A549 (cell line): ENCODE data around the gene NOTCH3. TPM values are rescaled to one million over a fixed set of nuclear protein-coding genes. Genes with fewer than 3 reads are reported as not detected.

Experiments
- ATAC-seq, 2 experiments: fragments of 200-7000 bp in 1 of 2; fragments of >200 bp in 1 of 2; cut with Nextera tagmentation in 1 of 2; cut with Tn5 transposase in 1 of 2; 3 replicates each; pipeline versions ENCODE4 v1.8.0 to v1.9.1; 2018 to 2020; ENCODE audit warnings: mild to moderate bottlenecking in 1 of 2, moderate library complexity in 1 of 2
- CTCF ChIA-PET: fragments of 300-600 bp; sonication (Branson Sonifier 250); formaldehyde crosslinking; extraction: SDS; loops from one replicate; lab custom pipeline; 2021; ENCODE audit warnings: antibody characterized with exemption, inconsistent platforms; lab: Yijun Ruan, JAX
- POLR2A ChIA-PET: fragments of 350-600 bp; formaldehyde crosslinking; extraction: SDS; loops from one replicate; lab custom pipeline; 2021; ENCODE audit warnings: antibody characterized with exemption, inconsistent platforms; lab: Yijun Ruan, JAX
- DNase-seq, 2 experiments: peaks; one replicate each; pipeline versions ENCODE4 v3.0.0 to v3.0.0-alpha.2; 2011 to 2016; ENCODE audit warnings: low read depth in 1 of 2, low spot score in 1 of 2
- FAIRE-seq: peaks from 2 replicates; lab custom pipeline; 2011; peaks lifted over from hg19 to GRCh38; lab: Jason Lieb, UNC
- H3K27ac ChIP-seq, 2 experiments: fragments of >200 bp; sonication (Bioruptor Twin); formaldehyde crosslinking; 3 replicates each; pipeline ENCODE4 v1.5.1; 2016 to 2017
- H3K4me1 ChIP-seq: fragments of >200 bp; sonication (Bioruptor Twin); formaldehyde crosslinking; 3 replicates; pipeline ENCODE4 v1.6.1; 2016
- H3K4me2 ChIP-seq: fragments of >200 bp; sonication (Bioruptor Twin); formaldehyde crosslinking; 3 replicates; pipeline ENCODE4 v1.6.1; 2016
- H3K4me3 ChIP-seq: fragments of >200 bp; sonication (Bioruptor Twin); formaldehyde crosslinking; 3 replicates; pipeline ENCODE4 v1.5.1; 2016
- H3K9me3 ChIP-seq: fragments of >200 bp; sonication (Bioruptor Twin); formaldehyde crosslinking; 3 replicates; pipeline ENCODE4 v1.6.1; 2016
- CBX2 ChIP-seq: fragments of 200-600 bp; sonication (generic); IDR thresholded peaks from 2 replicates; pipeline ENCODE4 v1.6.1; 2016; ENCODE audit warnings: low read depth, mild to moderate bottlenecking, borderline replicate concordance
- CHD2 ChIP-seq: fragments of 150-350 bp; IDR thresholded peaks from 2 replicates; pipeline ENCODE4 v1.6.1; 2014; ENCODE audit warnings: low read length; ENCODE audit not compliant: partially characterized antibody
- EHF ChIP-seq: fragments of 250-450 bp; sonication (Bioruptor Pico); IDR thresholded peaks from 2 replicates; pipeline ENCODE4 v1.5.0; 2020; ENCODE audit warnings: mild to moderate bottlenecking
- EP300 ChIP-seq, 2 experiments: fragments of >200 bp; sonication (Bioruptor Twin); formaldehyde crosslinking; IDR thresholded peaks; 2 replicates in 1 of 2; 3 replicates in 1 of 2; pipeline ENCODE4 v1.6.1; 2016 to 2017
- FOSB ChIP-seq: fragments of 250-450 bp; sonication (Bioruptor Pico); IDR thresholded peaks from 2 replicates; pipeline ENCODE4 v1.5.0; 2020; ENCODE audit warnings: mild to moderate bottlenecking, moderate library complexity
- FOSL2 ChIP-seq, 2 experiments: fragments of 450-650 bp in 1 of 2; fragments of >200 bp in 1 of 2; sonication (Bioruptor Twin) in 1 of 2; formaldehyde crosslinking; IDR thresholded peaks; 2 replicates each; pipeline versions ENCODE4 v1.5.0 to v1.6.1; 2016 to 2020; ENCODE audit warnings: mild to moderate bottlenecking in 1 of 2, moderate library complexity in 1 of 2
- HOXA7 ChIP-seq: fragments of 250-450 bp; sonication (Bioruptor Pico); IDR thresholded peaks from 2 replicates; pipeline ENCODE4 v1.5.0; 2020; ENCODE audit warnings: mild to moderate bottlenecking, moderate library complexity
- JUN ChIP-seq, 2 experiments: fragments of >200 bp; sonication (Bioruptor Twin); formaldehyde crosslinking; IDR thresholded peaks; 2 replicates in 1 of 2; 3 replicates in 1 of 2; pipeline ENCODE4 v1.6.1; 2016 to 2017
- JUNB ChIP-seq: fragments of >200 bp; sonication (Bioruptor Twin); formaldehyde crosslinking; IDR thresholded peaks from 2 replicates; pipeline ENCODE4 v1.6.1; 2016
- MAFK ChIP-seq: fragments of 450-650 bp; IDR thresholded peaks from 2 replicates; pipeline ENCODE4 v1.6.1; 2014; ENCODE audit not compliant: partially characterized antibody
- MAZ ChIP-seq: fragments of 150-350 bp; IDR thresholded peaks from 2 replicates; pipeline ENCODE4 v1.6.1; 2014; ENCODE audit warnings: antibody characterized with exemption, low read depth, low read length, borderline replicate concordance
- MYC ChIP-seq: IDR thresholded peaks from 2 replicates; pipeline ENCODE4 v1.6.1; 2012; ENCODE audit warnings: mild to moderate bottlenecking, inconsistent platforms, low read length, improper control_type of control experiment, borderline replicate concordance
- NPAS2 ChIP-seq: fragments of 250-450 bp; sonication (Bioruptor Pico); IDR thresholded peaks from 2 replicates; pipeline ENCODE4 v1.8.0; 2022; ENCODE audit warnings: mild to moderate bottlenecking, moderate library complexity, borderline replicate concordance
- PHF8 ChIP-seq: fragments of 200-600 bp; sonication (generic); IDR thresholded peaks from 2 replicates; pipeline ENCODE4 v1.6.1; 2016; ENCODE audit warnings: low read depth, mild to moderate bottlenecking, antibody characterized with exemption, moderate library complexity, borderline replicate concordance
- POLR2A ChIP-seq: IDR thresholded peaks from 2 replicates; pipeline ENCODE4 v1.6.1; 2012; ENCODE audit warnings: mild to moderate bottlenecking, low read length
- POLR2AphosphoS2 ChIP-seq: conservative IDR thresholded peaks from 2 replicates; pipeline ENCODE4 v1.6.1; 2012; ENCODE audit warnings: low read length, improper control_type of control experiment, inconsistent platforms
- RARB ChIP-seq: fragments of 250-450 bp; sonication (Bioruptor Pico); IDR thresholded peaks from 2 replicates; pipeline ENCODE4 v1.8.0; 2021; ENCODE audit warnings: mild to moderate bottlenecking, moderate library complexity
- RCOR1 ChIP-seq: fragments of 150-350 bp; IDR thresholded peaks from 2 replicates; pipeline ENCODE4 v1.6.1; 2014; ENCODE audit warnings: antibody characterized with exemption, low read length, low read depth
- RNF2 ChIP-seq: fragments of 200-600 bp; sonication (generic); IDR thresholded peaks from 2 replicates; pipeline ENCODE4 v1.6.1; 2016; ENCODE audit warnings: low read depth, mild to moderate bottlenecking, antibody characterized with exemption, moderate library complexity, borderline replicate concordance
- SREBF2 ChIP-seq: fragments of 450-650 bp; IDR thresholded peaks from 2 replicates; pipeline ENCODE4 v1.6.1; 2014; ENCODE audit warnings: mild to moderate bottlenecking, moderate library complexity
- TFCP2L1 ChIP-seq: fragments of 250-450 bp; sonication (Bioruptor Pico); IDR thresholded peaks from 2 replicates; pipeline ENCODE4 v1.5.0; 2021; ENCODE audit warnings: mild to moderate bottlenecking
- WGBS: methylation state at CpG from one replicate; pipeline ENCODE4 v1.1.6; 2017; ENCODE audit errors: missing lambda C conversion rate; 5-methylcytosine and 5-hydroxymethylcytosine counted together
- polyA plus RNA-seq, 4 experiments: library from polyadenylated mRNA; depleted of rRNA in 3 of 4; stranded (reverse); fragments of >200 nt; fragmentation: RNase III in 1 of 4; extraction: RNeasy Plus Mini Kit Qiagen cat#74134 plus additional on column Dnase treatment in 1 of 4; gene quantifications; 2 replicates in 3 of 4; 3 replicates in 1 of 4; pipeline ENCODE4 v1.2.3, GENCODE V29; 2011 to 2017
- TF ChIP-seq, protein P1 (sequence below): fragments of >200 bp; sonication (Bioruptor Twin); formaldehyde crosslinking; IDR thresholded peaks from 3 replicates; pipeline ENCODE4 v1.5.1; 2016
- TF ChIP-seq, protein P2 (sequence below): fragments of 250-450 bp; sonication (Bioruptor Pico); IDR thresholded peaks from 2 replicates; pipeline ENCODE4 v1.5.0; 2020; ENCODE audit warnings: low read depth, mild to moderate bottlenecking, moderate library complexity
- TF ChIP-seq, protein P3 (sequence below): fragments of 200-600 bp; sonication (generic); IDR thresholded peaks from 2 replicates; pipeline ENCODE4 v1.6.1; 2016; ENCODE audit warnings: antibody characterized with exemption, mild to moderate bottlenecking, moderate library complexity

Gene NOTCH3
- polyA plus RNA-seq, 2 of the 4 experiments (the other 2 are of a cell fraction) = 9.5 to 14.7 TPM

DNA sequence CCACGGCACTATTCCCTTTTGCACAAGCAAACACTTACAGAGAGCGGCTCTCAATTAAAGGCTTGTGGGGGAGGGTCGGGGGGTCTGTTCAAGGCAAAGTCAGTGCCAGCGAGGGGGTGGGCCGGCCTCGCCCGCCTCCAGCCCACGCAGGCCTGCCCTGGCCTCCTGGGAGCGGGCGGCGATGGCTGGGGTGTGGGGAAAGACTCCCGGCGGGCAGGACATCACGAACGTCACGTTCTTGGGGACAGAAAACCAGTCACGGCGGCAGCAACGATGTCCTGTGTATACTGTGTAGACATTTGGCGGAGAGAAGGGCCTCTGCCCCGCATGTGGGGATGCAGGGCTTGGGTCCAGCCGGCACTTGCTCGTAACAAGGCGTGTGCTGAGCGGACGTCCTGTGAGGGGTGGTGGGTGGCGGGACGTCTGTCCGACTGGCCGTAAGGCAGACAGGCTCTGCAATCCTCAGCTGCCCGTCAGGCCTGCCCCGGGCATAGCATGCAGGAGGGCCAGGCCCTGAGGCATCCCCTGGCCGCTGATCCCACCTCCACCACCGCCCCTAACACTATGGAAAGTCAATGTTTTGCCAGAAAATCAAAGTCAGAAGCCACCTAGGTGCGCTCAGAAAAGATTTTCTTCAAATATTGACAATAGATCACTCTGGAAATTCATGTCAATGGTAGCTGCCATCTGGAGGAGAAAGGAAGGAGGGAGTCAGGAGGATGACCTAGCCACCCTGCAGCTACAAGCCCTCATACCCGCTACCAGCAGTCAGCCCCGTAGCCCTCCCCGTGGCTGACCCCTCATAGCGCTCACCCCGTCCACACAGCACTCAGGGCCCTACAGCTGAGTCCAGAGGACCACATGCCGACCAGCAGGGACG, 37.2 kb upstream of the NOTCH3 start:
- peak in 1 of 2 experiments; percentile 17; a peak in 2 of 6 replicates for ATAC-seq
- FAIRE-seq = no peak
- Histone ChIP-seq H3K4me2 (no peak overlapping the region), H3K4me1 (no peaks in the 10 kb centered on the region), H3K4me3 (no peak overlapping the region), H3K9me3 (no peaks in the 10 kb centered on the region), H3K27ac (no peak overlapping the region)
- ChIA-PET POLR2A (no interaction called here), CTCF (interaction anchor here (0.8 to 2.3 kb wide), 2 partner anchors 61 to 64 kb away, joined by 3 to 9 read pairs; no protein-coding TSS in a partner anchor)
- WGBS = 94% methylated on average over 37 of the region's 42 CpGs
- DNase-seq = no peak
- no peak for TF ChIP-seq FOSL2 (IDR thresholded peaks at IDR 0.05)
- TF ChIP-seq FOSL2 (CRISPR knock-in tag; IDR thresholded peaks at IDR 0.05) = no peak
- TF ChIP-seq, protein P1, sequence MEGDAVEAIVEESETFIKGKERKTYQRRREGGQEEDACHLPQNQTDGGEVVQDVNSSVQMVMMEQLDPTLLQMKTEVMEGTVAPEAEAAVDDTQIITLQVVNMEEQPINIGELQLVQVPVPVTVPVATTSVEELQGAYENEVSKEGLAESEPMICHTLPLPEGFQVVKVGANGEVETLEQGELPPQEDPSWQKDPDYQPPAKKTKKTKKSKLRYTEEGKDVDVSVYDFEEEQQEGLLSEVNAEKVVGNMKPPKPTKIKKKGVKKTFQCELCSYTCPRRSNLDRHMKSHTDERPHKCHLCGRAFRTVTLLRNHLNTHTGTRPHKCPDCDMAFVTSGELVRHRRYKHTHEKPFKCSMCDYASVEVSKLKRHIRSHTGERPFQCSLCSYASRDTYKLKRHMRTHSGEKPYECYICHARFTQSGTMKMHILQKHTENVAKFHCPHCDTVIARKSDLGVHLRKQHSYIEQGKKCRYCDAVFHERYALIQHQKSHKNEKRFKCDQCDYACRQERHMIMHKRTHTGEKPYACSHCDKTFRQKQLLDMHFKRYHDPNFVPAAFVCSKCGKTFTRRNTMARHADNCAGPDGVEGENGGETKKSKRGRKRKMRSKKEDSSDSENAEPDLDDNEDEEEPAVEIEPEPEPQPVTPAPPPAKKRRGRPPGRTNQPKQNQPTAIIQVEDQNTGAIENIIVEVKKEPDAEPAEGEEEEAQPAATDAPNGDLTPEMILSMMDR = no peak
- no peak for TF ChIP-seq HOXA7
- no peak for TF ChIP-seq SREBF2
- TF ChIP-seq, protein P2, sequence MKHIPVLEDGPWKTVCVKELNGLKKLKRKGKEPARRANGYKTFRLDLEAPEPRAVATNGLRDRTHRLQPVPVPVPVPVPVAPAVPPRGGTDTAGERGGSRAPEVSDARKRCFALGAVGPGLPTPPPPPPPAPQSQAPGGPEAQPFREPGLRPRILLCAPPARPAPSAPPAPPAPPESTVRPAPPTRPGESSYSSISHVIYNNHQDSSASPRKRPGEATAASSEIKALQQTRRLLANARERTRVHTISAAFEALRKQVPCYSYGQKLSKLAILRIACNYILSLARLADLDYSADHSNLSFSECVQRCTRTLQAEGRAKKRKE (CRISPR knock-in tag) = no peak
- TF ChIP-seq, protein P3, sequence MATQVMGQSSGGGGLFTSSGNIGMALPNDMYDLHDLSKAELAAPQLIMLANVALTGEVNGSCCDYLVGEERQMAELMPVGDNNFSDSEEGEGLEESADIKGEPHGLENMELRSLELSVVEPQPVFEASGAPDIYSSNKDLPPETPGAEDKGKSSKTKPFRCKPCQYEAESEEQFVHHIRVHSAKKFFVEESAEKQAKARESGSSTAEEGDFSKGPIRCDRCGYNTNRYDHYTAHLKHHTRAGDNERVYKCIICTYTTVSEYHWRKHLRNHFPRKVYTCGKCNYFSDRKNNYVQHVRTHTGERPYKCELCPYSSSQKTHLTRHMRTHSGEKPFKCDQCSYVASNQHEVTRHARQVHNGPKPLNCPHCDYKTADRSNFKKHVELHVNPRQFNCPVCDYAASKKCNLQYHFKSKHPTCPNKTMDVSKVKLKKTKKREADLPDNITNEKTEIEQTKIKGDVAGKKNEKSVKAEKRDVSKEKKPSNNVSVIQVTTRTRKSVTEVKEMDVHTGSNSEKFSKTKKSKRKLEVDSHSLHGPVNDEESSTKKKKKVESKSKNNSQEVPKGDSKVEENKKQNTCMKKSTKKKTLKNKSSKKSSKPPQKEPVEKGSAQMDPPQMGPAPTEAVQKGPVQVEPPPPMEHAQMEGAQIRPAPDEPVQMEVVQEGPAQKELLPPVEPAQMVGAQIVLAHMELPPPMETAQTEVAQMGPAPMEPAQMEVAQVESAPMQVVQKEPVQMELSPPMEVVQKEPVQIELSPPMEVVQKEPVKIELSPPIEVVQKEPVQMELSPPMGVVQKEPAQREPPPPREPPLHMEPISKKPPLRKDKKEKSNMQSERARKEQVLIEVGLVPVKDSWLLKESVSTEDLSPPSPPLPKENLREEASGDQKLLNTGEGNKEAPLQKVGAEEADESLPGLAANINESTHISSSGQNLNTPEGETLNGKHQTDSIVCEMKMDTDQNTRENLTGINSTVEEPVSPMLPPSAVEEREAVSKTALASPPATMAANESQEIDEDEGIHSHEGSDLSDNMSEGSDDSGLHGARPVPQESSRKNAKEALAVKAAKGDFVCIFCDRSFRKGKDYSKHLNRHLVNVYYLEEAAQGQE = no peak
- TF ChIP-seq FOSB (CRISPR knock-in tag) = no peak
- TF ChIP-seq RCOR1 = no peak
- no peak for TF ChIP-seq EHF (CRISPR knock-in tag)
- no peak for TF ChIP-seq JUN (IDR thresholded peaks at IDR 0.05)
- TF ChIP-seq PHF8 = no peak

DNA sequence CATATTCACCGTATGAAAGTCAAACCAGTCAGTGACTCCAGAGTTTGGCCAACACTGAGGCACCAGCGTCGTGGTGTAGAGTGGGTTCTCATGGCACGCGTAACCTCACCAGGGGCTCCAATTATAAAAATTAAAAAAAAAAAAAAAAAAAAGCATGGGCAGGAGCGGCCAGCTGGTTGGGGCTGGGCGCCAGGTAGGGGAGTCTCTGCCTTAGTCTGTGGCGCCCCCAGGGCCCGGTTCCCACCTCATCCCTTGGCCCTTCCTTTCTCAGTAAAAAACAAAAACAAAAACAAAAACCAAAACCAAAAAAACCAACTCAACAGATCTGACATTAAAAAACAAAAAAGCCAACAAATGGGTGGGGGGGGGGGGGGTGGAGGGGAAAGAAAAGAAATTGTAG, 36.1 kb upstream of the NOTCH3 start:
- TF ChIP-seq JUNB = no peak
- TF ChIP-seq, all 56 proteins: peak for 0
- Histone ChIP-seq H3K4me3 (no peak overlapping the region), H3K4me2 (no peak overlapping the region), H3K27ac (no peak overlapping the region), H3K9me3 (no peaks in the 10 kb centered on the region), H3K4me1 (no peaks in the 10 kb centered on the region)
- DNase-seq (no peak), FAIRE-seq (no peak), ATAC-seq (no peak)
- WGBS = 94% methylated on average over 9 of the region's 9 CpGs
- CTCF ChIA-PET = interaction anchor here (0.5 to 1.2 kb wide), 4 partner anchors 19 to 75 kb away, joined by 3 to 6 read pairs (median 3); no protein-coding TSS in a partner anchor
- POLR2A ChIA-PET = interaction anchor here (0.6 kb wide), 2 partner anchors 37 to 143 kb away, joined by 3 read pairs; partner anchors contain the start of gene AKAP8

DNA sequence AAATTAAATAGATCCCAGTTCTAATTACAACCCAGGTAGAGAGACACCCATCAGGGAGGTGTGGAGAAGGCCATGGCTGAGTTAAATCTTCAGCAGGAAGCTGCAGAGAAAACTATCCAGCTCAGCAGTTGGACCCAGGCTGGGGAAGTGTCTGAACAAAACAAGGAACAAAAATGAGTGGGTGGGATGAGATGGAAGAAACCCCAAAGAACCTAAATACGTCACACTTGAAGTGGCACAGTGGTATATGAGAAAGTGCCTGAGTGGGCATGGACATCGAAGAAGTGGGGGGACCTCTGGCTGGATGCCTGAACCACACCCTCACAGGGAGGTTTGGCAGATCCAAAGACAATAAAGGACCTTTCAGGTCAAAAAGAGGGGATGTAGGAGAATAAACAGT, 35.0 kb upstream of the NOTCH3 start:
- Histone ChIP-seq H3K4me1 (no peaks in the 10 kb centered on the region), H3K27ac (no peak overlapping the region), H3K9me3 (no peaks in the 10 kb centered on the region), H3K4me2 (no peak overlapping the region), H3K4me3 (no peak overlapping the region)
- ATAC-seq (no peak), DNase-seq (no peak), FAIRE-seq (no peak)
- CTCF ChIA-PET = interaction anchor here (0.9 to 1.2 kb wide), 3 partner anchors 9 to 58 kb away, joined by 3 to 6 read pairs (median 3); no protein-coding TSS in a partner anchor
- POLR2A ChIA-PET = no interaction called here
- 64% methylated on average over 2 of the region's 2 CpGs for WGBS
- no peak for TF ChIP-seq MYC
- TF ChIP-seq, protein P2 (CRISPR knock-in tag) = no peak
- TF ChIP-seq NPAS2 (CRISPR knock-in tag) = no peak
- TF ChIP-seq CBX2 = no peak
- no peak for TF ChIP-seq POLR2AphosphoS2
- no peak for TF ChIP-seq POLR2A
- no peak for TF ChIP-seq RNF2
- no peak for TF ChIP-seq FOSL2 (IDR thresholded peaks at IDR 0.05)
- no peak for TF ChIP-seq FOSL2 (CRISPR knock-in tag; IDR thresholded peaks at IDR 0.05)
- no peak for TF ChIP-seq RCOR1
- TF ChIP-seq MAFK = no peak
- TF ChIP-seq CHD2 = no peak
- TF ChIP-seq EP300 (IDR thresholded peaks at IDR 0.05) = no peak
- TF ChIP-seq MAZ = no peak
- TF ChIP-seq HOXA7 = no peak
- TF ChIP-seq RARB = no peak
- no peak for TF ChIP-seq TFCP2L1
